Measurements from ENCODE around the gene LCE1B. TPM values are rescaled to one million over a fixed set of nuclear protein-coding genes. Genes with fewer than 3 reads are reported as not detected.

The LCE1B gene
- total and polyA plus RNA-seq, 2 donors from 2014 or later: not detected

DNA sequence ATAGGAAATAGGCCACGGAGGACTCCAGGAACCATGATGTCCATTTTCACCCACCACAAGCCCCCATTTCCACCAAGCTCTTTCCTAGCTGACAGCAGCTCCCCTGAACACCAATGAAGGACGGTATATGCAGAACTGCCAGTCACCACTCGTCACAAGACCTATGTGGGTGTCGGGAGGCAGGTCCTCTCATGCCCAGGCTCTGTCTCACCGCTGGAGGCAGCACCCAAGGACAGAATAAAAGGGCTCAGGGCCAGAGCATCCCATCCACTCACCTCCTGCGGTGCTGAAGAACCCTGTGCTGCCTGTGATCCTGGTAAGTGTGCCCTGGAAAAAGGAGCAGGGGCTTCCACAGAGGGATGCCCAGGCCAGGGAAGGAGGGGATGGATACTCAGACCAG lies 36.9 kb upstream of the LCE1B start, which contains the start of gene LCE1F:
TSS of gene LCE1F (plus strand) at position 266 of the 400 bp plus-strand sequence. CDS start 1,232 bp downstream, outside the sequence.
- DNase-seq: no peak
- FAIRE-seq: no peak
- no peaks in the 10 kb centered on the region for H3K27me3 ChIP-seq (ENCODE audit: control insufficient read depth, insufficient read depth, low read length)
- no peaks in the 10 kb centered on the region for H3K36me3 ChIP-seq (ENCODE audit: control insufficient read depth in 2 of 3, insufficient read depth in 3 of 3, low read length in 3 of 3)
- no peak for TF ChIP-seq CTCF (IDR thresholded peaks at IDR 0.05; ENCODE audit: borderline replicate concordance, extremely low read depth, insufficient read depth)
- no peak within 1 kb of the TSS for H3K4me3 ChIP-seq (ENCODE audit: low read length in 3 of 3)
- H3K9ac ChIP-seq (ENCODE audit: low read length in 3 of 3): no peak within 1 kb of the TSS
- peaks cover 0 to 2% (median 0%) of the 10 kb centered on the region in 3 donors for H3K9me3 ChIP-seq (ENCODE audit: control insufficient read depth in 2 of 3, insufficient read depth in 1 of 3, low read length in 3 of 3)
- no peak within 1 kb of the TSS for H3K27ac ChIP-seq (ENCODE audit: low read depth in 2 of 2, low read length in 2 of 2)
- intact Hi-C loops (cut with DNase I): no loop called here
- H3K4me1 ChIP-seq (ENCODE audit: control insufficient read depth in 2 of 3, insufficient read depth in 2 of 3, low read depth in 1 of 3, low read length in 3 of 3): no peaks in the 10 kb centered on the region

- FAIRE-seq: no peak
- H3K9me3 ChIP-seq (ENCODE audit: control insufficient read depth in 2 of 3, insufficient read depth in 1 of 3, low read length in 3 of 3): peaks cover 0 to 2% (median 0%) of the 10 kb centered on the region in 3 donors
- no peak overlapping the region for H3K27ac ChIP-seq (ENCODE audit: low read depth in 2 of 2, low read length in 2 of 2)
- H3K36me3 ChIP-seq (ENCODE audit: control insufficient read depth in 2 of 3, insufficient read depth in 3 of 3, low read length in 3 of 3): no peaks in the 10 kb centered on the region
- TF ChIP-seq CTCF (IDR thresholded peaks at IDR 0.05; ENCODE audit: borderline replicate concordance, extremely low read depth, insufficient read depth): no peak
- DNase-seq: no peak
- no peak overlapping the region for H3K4me3 ChIP-seq (ENCODE audit: low read length in 3 of 3)
- intact Hi-C loops (cut with DNase I): no loop called here
- H3K9ac ChIP-seq (ENCODE audit: low read length in 3 of 3): no peak overlapping the region
- no peaks in the 10 kb centered on the region for H3K4me1 ChIP-seq (ENCODE audit: control insufficient read depth in 2 of 3, insufficient read depth in 2 of 3, low read depth in 1 of 3, low read length in 3 of 3)
- H3K27me3 ChIP-seq (ENCODE audit: control insufficient read depth, insufficient read depth, low read length): no peaks in the 10 kb centered on the region
These were observed 35.4 kb upstream of the LCE1B start for GRCh38 chr1:152776361-152776760.

DNA sequence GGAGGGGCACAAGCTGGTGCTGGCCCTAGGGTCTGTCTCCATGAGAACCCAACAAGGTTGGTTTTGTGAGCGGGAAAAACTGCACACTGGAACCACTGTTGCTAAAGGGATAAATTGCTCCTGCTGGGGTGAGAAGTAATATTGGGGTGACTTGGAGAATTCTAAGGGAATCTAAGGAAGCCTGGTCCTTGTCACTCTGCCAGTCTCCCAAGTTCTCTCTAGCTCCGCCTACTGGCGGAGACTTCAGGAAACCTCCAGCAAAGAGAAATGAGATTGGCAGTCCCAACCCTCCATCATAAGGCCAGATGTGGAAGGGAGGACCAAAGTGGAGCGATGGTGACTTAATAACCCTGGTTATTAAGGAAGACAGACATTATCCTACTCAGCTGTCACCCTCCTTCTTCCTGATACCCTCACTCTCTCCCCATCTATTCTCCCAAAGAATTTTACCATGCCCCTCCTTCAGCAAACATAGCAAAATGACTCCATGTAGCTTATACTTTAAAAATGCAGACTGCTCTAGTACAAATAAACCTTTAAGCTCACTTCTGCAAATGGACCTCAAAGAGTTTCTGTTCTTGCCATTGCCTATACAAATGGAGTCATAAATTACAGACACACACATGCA lies 34.1 kb upstream of the LCE1B start:
- DNase-seq (no peak), FAIRE-seq (no peak)
- Histone ChIP-seq H3K4me1 (ENCODE audit: control insufficient read depth in 2 of 3, insufficient read depth in 2 of 3, low read depth in 1 of 3, low read length in 3 of 3) (no peaks in the 10 kb centered on the region), H3K9me3 (ENCODE audit: control insufficient read depth in 2 of 3, insufficient read depth in 1 of 3, low read length in 3 of 3) (peaks cover 0 to 2% (median 0%) of the 10 kb centered on the region in 3 donors), H3K27me3 (ENCODE audit: control insufficient read depth, insufficient read depth, low read length) (no peaks in the 10 kb centered on the region), H3K9ac (ENCODE audit: low read length in 3 of 3) (no peak overlapping the region), H3K4me3 (ENCODE audit: low read length in 3 of 3) (no peak overlapping the region), H3K27ac (ENCODE audit: low read depth in 2 of 2, low read length in 2 of 2) (no peak overlapping the region), H3K36me3 (ENCODE audit: control insufficient read depth in 2 of 3, insufficient read depth in 3 of 3, low read length in 3 of 3) (no peaks in the 10 kb centered on the region)
- intact Hi-C loops (cut with DNase I): no loop called here
- TF ChIP-seq CTCF (IDR thresholded peaks at IDR 0.05; ENCODE audit: borderline replicate concordance, extremely low read depth, insufficient read depth): no peak

All from kidney (tissue), 14 donors.